Measurements from ENCODE around the gene DSCAM.

Gene DSCAM

DNA sequence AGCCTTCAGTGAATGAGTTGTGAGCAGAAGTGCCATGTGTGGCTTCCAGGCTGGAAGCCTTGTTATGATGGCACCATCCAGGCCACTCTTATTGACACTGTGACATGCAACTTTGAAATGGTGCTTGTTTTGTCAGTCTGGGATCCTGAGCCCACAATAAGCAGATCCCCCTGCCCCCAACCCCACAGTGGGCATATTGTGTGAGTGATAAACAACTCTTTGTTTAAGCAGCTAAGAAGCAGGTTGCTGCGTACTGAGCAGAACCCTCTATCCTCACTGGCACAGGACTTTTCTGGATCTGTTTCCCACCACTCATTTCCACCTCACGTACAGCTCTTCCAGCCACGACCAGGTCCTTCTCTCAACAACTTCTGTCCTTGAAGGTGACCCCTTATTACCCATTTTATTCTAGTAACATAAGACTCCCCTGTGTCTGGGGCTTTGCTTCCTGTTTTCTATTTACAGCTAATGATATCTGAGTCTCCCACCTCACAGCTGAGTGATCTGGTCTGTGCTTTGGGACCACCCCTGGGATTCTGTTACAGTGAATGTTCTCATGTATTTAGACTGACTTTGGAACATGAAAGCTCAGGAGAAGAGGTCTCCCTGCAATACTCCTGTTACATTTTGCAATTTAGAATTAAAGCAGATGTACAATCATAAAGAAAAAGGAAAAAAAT is 604.2 kb downstream of the DSCAM start:
- H3F3A ChIP-seq (ENCODE audit: insufficient read depth, low read length), result no peaks in the 10 kb centered on the region
- H3K9me3 ChIP-seq (ENCODE audit: low read length), result no peaks in the 10 kb centered on the region
- no peak overlapping the region for H3K9ac ChIP-seq (ENCODE audit: low read length)
- no peaks in the 10 kb centered on the region for H3K9me2 ChIP-seq (ENCODE audit: low read depth, low read length)
- TF ChIP-seq, protein P1, sequence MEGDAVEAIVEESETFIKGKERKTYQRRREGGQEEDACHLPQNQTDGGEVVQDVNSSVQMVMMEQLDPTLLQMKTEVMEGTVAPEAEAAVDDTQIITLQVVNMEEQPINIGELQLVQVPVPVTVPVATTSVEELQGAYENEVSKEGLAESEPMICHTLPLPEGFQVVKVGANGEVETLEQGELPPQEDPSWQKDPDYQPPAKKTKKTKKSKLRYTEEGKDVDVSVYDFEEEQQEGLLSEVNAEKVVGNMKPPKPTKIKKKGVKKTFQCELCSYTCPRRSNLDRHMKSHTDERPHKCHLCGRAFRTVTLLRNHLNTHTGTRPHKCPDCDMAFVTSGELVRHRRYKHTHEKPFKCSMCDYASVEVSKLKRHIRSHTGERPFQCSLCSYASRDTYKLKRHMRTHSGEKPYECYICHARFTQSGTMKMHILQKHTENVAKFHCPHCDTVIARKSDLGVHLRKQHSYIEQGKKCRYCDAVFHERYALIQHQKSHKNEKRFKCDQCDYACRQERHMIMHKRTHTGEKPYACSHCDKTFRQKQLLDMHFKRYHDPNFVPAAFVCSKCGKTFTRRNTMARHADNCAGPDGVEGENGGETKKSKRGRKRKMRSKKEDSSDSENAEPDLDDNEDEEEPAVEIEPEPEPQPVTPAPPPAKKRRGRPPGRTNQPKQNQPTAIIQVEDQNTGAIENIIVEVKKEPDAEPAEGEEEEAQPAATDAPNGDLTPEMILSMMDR (IDR thresholded peaks at IDR 0.05; ENCODE audit: low read length), result no peak
- TF ChIP-seq EZH2 (IDR thresholded peaks at IDR 0.05; ENCODE audit: borderline replicate concordance, low read length), result no peak
- H3K4me3 ChIP-seq (ENCODE audit: low read depth, low read length, poor library complexity, severe bottlenecking), result no peak overlapping the region
- no peak overlapping the region for H3K4me2 ChIP-seq (ENCODE audit: low read length)
- H3K36me3 ChIP-seq (ENCODE audit: insufficient read depth, low read length), result no peaks in the 10 kb centered on the region
- no peak overlapping the region for H2AFZ ChIP-seq (ENCODE audit: low read length)
- H3K79me2 ChIP-seq (ENCODE audit: insufficient read depth, low read length), result no peaks in the 10 kb centered on the region
- H3K27ac ChIP-seq (ENCODE audit: low read depth, low read length, poor library complexity, severe bottlenecking), result no peak overlapping the region
- H3K27me3 ChIP-seq (ENCODE audit: insufficient read depth, low read length), result no peaks in the 10 kb centered on the region
- no peaks in the 10 kb centered on the region for H3K4me1 ChIP-seq (ENCODE audit: insufficient read depth, low read length, severe bottlenecking)
- H4K20me1 ChIP-seq (ENCODE audit: insufficient read depth, low read length), result no peaks in the 10 kb centered on the region

DNA sequence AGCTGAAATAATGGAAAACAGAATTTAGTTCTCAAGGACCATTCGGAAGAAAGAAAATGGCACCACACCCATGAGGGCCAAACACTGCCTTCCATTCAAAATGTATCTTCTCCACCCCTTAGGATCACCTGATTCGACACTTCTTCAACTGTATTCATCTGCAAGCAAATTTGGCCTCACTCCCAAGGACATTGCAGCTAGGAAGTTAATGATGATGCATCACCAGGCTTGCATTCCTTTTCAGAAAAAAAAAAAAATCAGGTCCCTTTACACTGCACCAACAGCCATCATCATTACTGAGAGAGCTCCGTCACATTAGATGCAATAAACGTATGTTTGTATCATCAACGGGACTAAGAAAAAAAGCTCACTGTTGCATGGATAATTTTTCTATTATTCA is 611.4 kb downstream of the DSCAM start:
- Histone ChIP-seq H2AFZ (ENCODE audit: low read length) (no peak overlapping the region), H3K36me3 (ENCODE audit: insufficient read depth, low read length) (no peaks in the 10 kb centered on the region), H4K20me1 (ENCODE audit: insufficient read depth, low read length) (no peaks in the 10 kb centered on the region), H3K9me2 (ENCODE audit: low read depth, low read length) (no peaks in the 10 kb centered on the region), H3K4me3 (ENCODE audit: low read depth, low read length, poor library complexity, severe bottlenecking) (no peak overlapping the region), H3K27ac (ENCODE audit: low read depth, low read length, poor library complexity, severe bottlenecking) (no peak overlapping the region), H3F3A (ENCODE audit: insufficient read depth, low read length) (no peaks in the 10 kb centered on the region), H3K9ac (ENCODE audit: low read length) (no peak overlapping the region), H3K4me2 (ENCODE audit: low read length) (no peak overlapping the region), H3K4me1 (ENCODE audit: insufficient read depth, low read length, severe bottlenecking) (no peaks in the 10 kb centered on the region), H3K9me3 (ENCODE audit: low read length) (no peaks in the 10 kb centered on the region), H3K79me2 (ENCODE audit: insufficient read depth, low read length) (no peaks in the 10 kb centered on the region), H3K27me3 (ENCODE audit: insufficient read depth, low read length) (no peaks in the 10 kb centered on the region)
- TF ChIP-seq, protein P1 (IDR thresholded peaks at IDR 0.05; ENCODE audit: low read length), result no peak
- no peak for TF ChIP-seq EZH2 (IDR thresholded peaks at IDR 0.05; ENCODE audit: borderline replicate concordance, low read length)

DNA sequence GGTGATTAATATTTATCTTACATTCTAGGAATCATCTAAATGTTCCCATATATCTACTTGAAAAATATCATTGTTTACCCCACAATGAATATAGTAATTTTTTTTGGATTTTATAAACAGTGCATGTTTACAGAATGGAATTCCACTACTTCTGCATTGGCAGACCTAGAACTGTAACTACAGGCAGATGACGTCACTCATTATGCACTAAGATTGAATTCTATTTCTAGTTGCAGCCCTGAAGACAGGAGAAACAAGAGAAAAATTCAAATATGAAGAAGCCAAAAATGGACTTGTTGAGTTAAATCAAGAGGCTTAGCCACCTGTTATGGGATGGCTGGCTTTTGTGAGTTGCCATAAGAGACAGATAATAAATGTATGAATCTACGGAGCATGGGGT is 615.0 kb downstream of the DSCAM start:
- Histone ChIP-seq H4K20me1 (ENCODE audit: insufficient read depth, low read length) (no peaks in the 10 kb centered on the region), H3K27me3 (ENCODE audit: insufficient read depth, low read length) (no peaks in the 10 kb centered on the region), H3K4me3 (ENCODE audit: low read depth, low read length, poor library complexity, severe bottlenecking) (no peak overlapping the region), H3K36me3 (ENCODE audit: insufficient read depth, low read length) (no peaks in the 10 kb centered on the region), H3K9me2 (ENCODE audit: low read depth, low read length) (no peaks in the 10 kb centered on the region), H3K4me2 (ENCODE audit: low read length) (no peak overlapping the region), H2AFZ (ENCODE audit: low read length) (no peak overlapping the region), H3K79me2 (ENCODE audit: insufficient read depth, low read length) (no peaks in the 10 kb centered on the region), H3F3A (ENCODE audit: insufficient read depth, low read length) (no peaks in the 10 kb centered on the region), H3K4me1 (ENCODE audit: insufficient read depth, low read length, severe bottlenecking) (no peaks in the 10 kb centered on the region), H3K27ac (ENCODE audit: low read depth, low read length, poor library complexity, severe bottlenecking) (no peak overlapping the region), H3K9me3 (ENCODE audit: low read length) (no peaks in the 10 kb centered on the region), H3K9ac (ENCODE audit: low read length) (no peak overlapping the region)
- no peak for TF ChIP-seq EZH2 (IDR thresholded peaks at IDR 0.05; ENCODE audit: borderline replicate concordance, low read length)
- TF ChIP-seq, protein P1 (IDR thresholded peaks at IDR 0.05; ENCODE audit: low read length), result no peak

All from OCI-LY1 (cell line).